Esophagus squamous epithelium (tissue), 5 donors: Measurements from ENCODE around the gene FAM118B. TPM values are rescaled to one million over a fixed set of nuclear protein-coding genes. Genes with fewer than 3 reads are reported as not detected.

Experiments used
- DNase-seq: peaks from one replicate; lab custom pipeline; 2025; lab: John Stamatoyannopoulos, UW
- H3K27ac ChIP-seq, 4 donors: fragments of 200-600 bp; sonication (generic); one replicate each; pipeline ENCODE4 v1.5.1; 2016 to 2019; ENCODE audit warnings: mild to moderate bottlenecking in 1 of 4
- H3K27me3 ChIP-seq, 4 donors: fragments of 200-600 bp; sonication (generic); 1 replicate in 3 of 4; 2 replicates in 1 of 4; pipeline versions ENCODE4 v1.5.1 to v1.6.0; 2017 to 2021; ENCODE audit warnings: antibody characterized with exemption in 1 of 4
- H3K36me3 ChIP-seq, 3 donors: fragments of 200-600 bp; sonication (generic); one replicate each; pipeline ENCODE4 v1.5.1; 2016 to 2019
- H3K4me1 ChIP-seq, 3 donors: fragments of 200-600 bp; sonication (generic); one replicate each; pipeline ENCODE4 v1.5.1; 2017 to 2019
- H3K4me3 ChIP-seq, 4 donors: fragments of 200-600 bp; sonication (generic); 1 replicate in 3 of 4; 2 replicates in 1 of 4; pipeline ENCODE4 v1.5.1; 2016 to 2019; ENCODE audit warnings: mild to moderate bottlenecking in 2 of 4, moderate library complexity in 1 of 4
- H3K9me3 ChIP-seq, 3 donors: fragments of 200-600 bp; sonication (generic); one replicate each; pipeline ENCODE4 v1.5.1; 2016 to 2019
- POLR2A ChIP-seq, 4 donors: fragments of 450-650 bp; IDR thresholded peaks; one replicate each; pipeline ENCODE4 v1.6.1; 2017; ENCODE audit warnings: antibody characterized with exemption in 4 of 4, mild to moderate bottlenecking in 4 of 4, moderate library complexity in 3 of 4
- WGBS, 2 donors: methylation state at CpG; one replicate each; pipeline ENCODE4 v1.1.5; 2018; 5-methylcytosine and 5-hydroxymethylcytosine counted together
- intact Hi-C: fragments of 100-400 bp; cut with DNase I; formaldehyde crosslinking; loops from one replicate; pipeline ENCODE4 v1.15.0; 2022
- small RNA-seq, 4 donors: library from RNA; depleted of rRNA; stranded (forward); fragments of <200 nt; gene quantifications; one replicate each; pipeline ENCODE3, GENCODE V24; 2016
- total RNA-seq, 4 donors: library from RNA; depleted of rRNA; stranded (reverse); fragments of >200 nt; gene quantifications; one replicate each; pipeline ENCODE4 v1.1.0, GENCODE V29; 2016
- TF ChIP-seq, protein P1 (sequence below), 6 experiments: fragments of 450-650 bp in 4 of 6; fragments of 200-600 bp in 2 of 6; sonication (generic) in 2 of 6; IDR thresholded peaks; one replicate each; pipeline ENCODE4 v1.5.1; 2016 to 2019; ENCODE audit warnings: antibody characterized with exemption in 6 of 6, mild to moderate bottlenecking in 4 of 6, moderate library complexity in 4 of 6
- donor health status: DM: yes; HTN: yes; CAD: no.

FAM118B gene
- total RNA-seq, 4 donors from 2014 or later: 6.5 to 18.5 (median 13.6) TPM

GRCh38 chr11:126311401-126312291 lies 100.1 kb downstream of the FAM118B start:
- TF ChIP-seq POLR2A (IDR thresholded peaks at IDR 0.05): no peak
- TF ChIP-seq, protein P1, sequence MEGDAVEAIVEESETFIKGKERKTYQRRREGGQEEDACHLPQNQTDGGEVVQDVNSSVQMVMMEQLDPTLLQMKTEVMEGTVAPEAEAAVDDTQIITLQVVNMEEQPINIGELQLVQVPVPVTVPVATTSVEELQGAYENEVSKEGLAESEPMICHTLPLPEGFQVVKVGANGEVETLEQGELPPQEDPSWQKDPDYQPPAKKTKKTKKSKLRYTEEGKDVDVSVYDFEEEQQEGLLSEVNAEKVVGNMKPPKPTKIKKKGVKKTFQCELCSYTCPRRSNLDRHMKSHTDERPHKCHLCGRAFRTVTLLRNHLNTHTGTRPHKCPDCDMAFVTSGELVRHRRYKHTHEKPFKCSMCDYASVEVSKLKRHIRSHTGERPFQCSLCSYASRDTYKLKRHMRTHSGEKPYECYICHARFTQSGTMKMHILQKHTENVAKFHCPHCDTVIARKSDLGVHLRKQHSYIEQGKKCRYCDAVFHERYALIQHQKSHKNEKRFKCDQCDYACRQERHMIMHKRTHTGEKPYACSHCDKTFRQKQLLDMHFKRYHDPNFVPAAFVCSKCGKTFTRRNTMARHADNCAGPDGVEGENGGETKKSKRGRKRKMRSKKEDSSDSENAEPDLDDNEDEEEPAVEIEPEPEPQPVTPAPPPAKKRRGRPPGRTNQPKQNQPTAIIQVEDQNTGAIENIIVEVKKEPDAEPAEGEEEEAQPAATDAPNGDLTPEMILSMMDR (IDR thresholded peaks at IDR 0.05): no peak
- H3K27me3 ChIP-seq: no peaks in the 10 kb centered on the region

More at GRCh38 chr11:126311401-126312291, 100.1 kb downstream of the FAM118B start:
- Histone ChIP-seq H3K27ac (peak overlapping the region in 1 of 4 donors; percentile 13), H3K36me3 (peaks cover 0 to 71% (median 0%) of the 10 kb centered on the region in 3 donors), H3K4me3 (no peak overlapping the region), H3K9me3 (no peaks in the 10 kb centered on the region), H3K4me1 (peaks cover 0 to 34% (median 3%) of the 10 kb centered on the region in 3 donors)
- DNase-seq: no peak
- 82 to 92% methylated on average over 14 of the region's 14 CpGs for WGBS, 2 donors
- intact Hi-C loops: loop anchor here (5.0 kb wide), 1 partner anchor 171 kb away; no protein-coding TSS in a partner anchor

Small RNA genes lying within 50 kb of the gene (small RNA-seq; reads per million reads assigned to genes)
- 0 reads per million in 4 donors for gene AP001893.2
- gene RN7SL351P: 0 reads per million in 4 donors
- gene RNU4-86P: 0 reads per million in 4 donors

Other genes starting within 250 kb of the FAM118B start
- gene CDON, start 148.9 kb upstream of the FAM118B start, total RNA-seq: 1 to 10 TPM; 2.5 to 5.5 (median 3.4) TPM
- gene RPUSD4, start 132 bp upstream of the FAM118B start, total RNA-seq: 10 to 100 TPM; 11.7 to 28.6 (median 18.4) TPM
- gene SRPRA, start 57.1 kb downstream of the FAM118B start, total RNA-seq: 10 to 100 TPM; 60.2 to 82.0 (median 67.8) TPM
- 10 to 100 TPM in 3 of 4 donors, 1 to 10 TPM in 1; 7.5 to 31.4 (median 17.4) TPM for gene FOXRED1, start 57.4 kb downstream of the FAM118B start, total RNA-seq
- gene TIRAP, start 71.3 kb downstream of the FAM118B start, total RNA-seq: 1 to 10 TPM; 3.9 to 8.8 (median 7.3) TPM
- gene DCPS, start 92.3 kb downstream of the FAM118B start, total RNA-seq: 10 to 100 TPM; 12.0 to 25.7 (median 14.9) TPM
- gene ST3GAL4, start 143.9 kb downstream of the FAM118B start, total RNA-seq: 100 to 1,000 TPM in 1 of 4 donors, 10 to 100 TPM in 3; 31.0 to 110 (median 51.2) TPM